ENCODE results near the gene DUS2. TPM values are rescaled to one million over a fixed set of nuclear protein-coding genes. Genes with fewer than 3 reads are reported as not detected.
"Not testable (repeated sequence)": the region's sequence is repeated elsewhere in the genome, so short reads cannot be mapped to it uniquely, and the experiment has no call there.

Gene DUS2
- total and polyA plus RNA-seq, 2 experiments from 2014 or later: 21.3 to 29.7 TPM

- no peak for DNase-seq (ENCODE audit: low read depth in 1 of 2, low spot score in 1 of 2)
- TF ChIP-seq CTCF (IDR thresholded peaks at IDR 0.05; ENCODE audit: low read depth, low read length): no peak
- H3K27me3 ChIP-seq: peaks cover 11% of the 10 kb centered on the region
- no peak overlapping the region for H3K4me3 ChIP-seq
- peaks cover 14% of the 10 kb centered on the region for H3K4me1 ChIP-seq (ENCODE audit: low read depth)
- no peaks in the 10 kb centered on the region for H3K36me3 ChIP-seq
- H3K27ac ChIP-seq: no peak overlapping the region
- no peaks in the 10 kb centered on the region for H3K9me3 ChIP-seq (ENCODE audit: low read depth)
Observed at GRCh38 chr16:67989322-67990017, 33.6 kb upstream of the DUS2 start.

- Histone ChIP-seq H3K4me3 (no peak overlapping the region), H3K4me1 (ENCODE audit: low read depth) (peaks cover 8% of the 10 kb centered on the region), H3K36me3 (no peaks in the 10 kb centered on the region), H3K27me3 (peaks cover 11% of the 10 kb centered on the region), H3K27ac (no peak overlapping the region), H3K9me3 (ENCODE audit: low read depth) (no peaks in the 10 kb centered on the region)
- DNase-seq (ENCODE audit: low read depth in 1 of 2, low spot score in 1 of 2): no peak
- no peak for TF ChIP-seq CTCF (IDR thresholded peaks at IDR 0.05; ENCODE audit: low read depth, low read length)
Observed at GRCh38 chr16:67990018-67990386, 33.1 kb upstream of the DUS2 start.

- Histone ChIP-seq H3K4me3 (no peak overlapping the region), H3K27me3 (peaks cover 11% of the 10 kb centered on the region), H3K27ac (no peak overlapping the region), H3K9me3 (ENCODE audit: low read depth) (no peaks in the 10 kb centered on the region), H3K4me1 (ENCODE audit: low read depth) (no peaks in the 10 kb centered on the region), H3K36me3 (no peaks in the 10 kb centered on the region)
- TF ChIP-seq CTCF (IDR thresholded peaks at IDR 0.05; ENCODE audit: low read depth, low read length): no peak
- DNase-seq (ENCODE audit: low read depth in 1 of 2, low spot score in 1 of 2): no peak
Observed at GRCh38 chr16:67992661-67993206, 30.4 kb upstream of the DUS2 start.

- Histone ChIP-seq H3K9me3 (ENCODE audit: low read depth) (no peaks in the 10 kb centered on the region), H3K4me1 (ENCODE audit: low read depth) (no peaks in the 10 kb centered on the region), H3K27me3 (peaks cover 11% of the 10 kb centered on the region), H3K4me3 (no peak overlapping the region), H3K36me3 (no peaks in the 10 kb centered on the region), H3K27ac (no peak overlapping the region)
- TF ChIP-seq CTCF (IDR thresholded peaks at IDR 0.05; ENCODE audit: low read depth, low read length): peak; percentile 91
- DNase-seq (ENCODE audit: low read depth in 1 of 2, low spot score in 1 of 2): peak; percentile 79 to 81
Observed at GRCh38 chr16:67993207-67994039, 29.7 kb upstream of the DUS2 start.

- not testable (repeated sequence) for H3K4me1 ChIP-seq (ENCODE audit: low read depth); H3K27ac ChIP-seq; DNase-seq (ENCODE audit: low read depth in 1 of 2, low spot score in 1 of 2); H3K36me3 ChIP-seq; H3K9me3 ChIP-seq (ENCODE audit: low read depth); H3K4me3 ChIP-seq
- H3K27me3 ChIP-seq: peaks cover 11% of the 10 kb centered on the region
Observed at GRCh38 chr16:67994040-67994408, 29.1 kb upstream of the DUS2 start.

- no peaks in the 10 kb centered on the region for H3K9me3 ChIP-seq (ENCODE audit: low read depth)
- DNase-seq (ENCODE audit: low read depth in 1 of 2, low spot score in 1 of 2): no peak
- H3K4me1 ChIP-seq (ENCODE audit: low read depth): no peaks in the 10 kb centered on the region
- no peak overlapping the region for H3K27ac ChIP-seq
- no peak overlapping the region for H3K4me3 ChIP-seq
- no peaks in the 10 kb centered on the region for H3K36me3 ChIP-seq
- TF ChIP-seq CTCF (IDR thresholded peaks at IDR 0.05; ENCODE audit: low read depth, low read length): no peak
- peaks cover 11% of the 10 kb centered on the region for H3K27me3 ChIP-seq
Observed at GRCh38 chr16:67995423-67995822, 27.7 kb upstream of the DUS2 start.
